ENCODE results near the gene ARL2BP. TPM values are rescaled to one million over a fixed set of nuclear protein-coding genes. Genes with fewer than 3 reads are reported as not detected.
"Not testable (repeated sequence)": the region's sequence is repeated elsewhere in the genome, so short reads cannot be mapped to it uniquely, and the experiment has no call there.

The ARL2BP gene
- 98.4 and 100 TPM in 2 replicates for total RNA-seq (2014; rRNA removed; shearing (Covaris generic))

DNA sequence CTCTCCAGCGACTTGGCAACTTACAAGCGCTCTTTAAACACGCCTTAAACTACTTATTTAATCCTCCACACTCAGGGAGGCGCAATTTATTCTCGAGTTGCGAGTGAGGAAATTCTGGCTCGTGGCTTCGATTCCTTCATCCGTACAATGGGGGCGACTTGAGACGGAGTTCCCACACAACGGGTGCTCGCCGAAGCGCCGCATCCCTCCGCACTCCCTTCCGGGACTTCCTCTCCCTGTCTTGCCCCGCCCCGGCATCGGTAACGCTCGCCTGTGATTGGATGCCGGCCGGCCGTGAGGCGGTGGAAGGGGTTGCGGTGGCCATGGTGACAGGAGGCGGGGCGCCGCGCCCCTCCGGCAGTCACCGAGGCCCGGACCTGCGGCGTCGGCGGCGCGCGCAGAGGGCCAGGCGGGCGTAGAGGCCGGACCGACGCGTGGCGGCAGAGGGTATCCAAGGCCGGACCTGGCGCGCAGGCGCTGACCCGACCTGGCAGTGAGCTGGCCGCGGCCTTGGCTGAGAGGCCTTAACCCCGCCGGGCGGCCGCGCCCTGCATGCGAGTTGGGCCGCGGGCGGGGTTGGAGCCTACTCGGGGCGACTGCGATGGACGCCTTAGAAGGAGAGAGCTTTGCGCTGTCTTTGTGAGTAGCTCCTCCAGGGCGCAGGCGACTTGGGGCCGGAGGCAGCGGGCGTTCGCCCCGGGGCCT lies at the start of gene ARL2BP:
TSS of gene ARL2BP (plus strand) at position 493 of the 705 bp plus-strand sequence. CDS start at position 602, 109 bp downstream.
- DNase-seq (ENCODE audit: low spot score): peak; percentile 96

DNA sequence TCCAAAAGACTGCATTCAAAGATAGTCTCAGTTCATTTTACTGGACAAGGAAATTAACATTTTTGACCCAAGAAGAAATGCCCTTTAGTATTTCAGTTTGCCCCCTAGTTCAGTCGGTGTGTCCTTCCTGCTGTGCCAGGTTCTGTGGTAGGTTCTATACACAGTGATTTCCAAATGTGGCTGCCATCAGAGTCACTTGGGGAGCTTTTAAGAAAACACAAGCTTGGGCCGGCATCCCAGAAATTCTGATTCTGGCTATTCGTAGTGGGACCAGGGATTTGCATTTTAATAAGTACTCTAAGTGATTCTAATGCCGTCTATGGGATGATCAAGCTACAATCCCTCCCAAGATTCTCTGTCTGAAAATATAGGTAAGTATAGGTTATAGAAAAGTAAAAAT lies 48.8 kb upstream of the ARL2BP start:
- no peak for DNase-seq (ENCODE audit: low spot score)

DNA sequence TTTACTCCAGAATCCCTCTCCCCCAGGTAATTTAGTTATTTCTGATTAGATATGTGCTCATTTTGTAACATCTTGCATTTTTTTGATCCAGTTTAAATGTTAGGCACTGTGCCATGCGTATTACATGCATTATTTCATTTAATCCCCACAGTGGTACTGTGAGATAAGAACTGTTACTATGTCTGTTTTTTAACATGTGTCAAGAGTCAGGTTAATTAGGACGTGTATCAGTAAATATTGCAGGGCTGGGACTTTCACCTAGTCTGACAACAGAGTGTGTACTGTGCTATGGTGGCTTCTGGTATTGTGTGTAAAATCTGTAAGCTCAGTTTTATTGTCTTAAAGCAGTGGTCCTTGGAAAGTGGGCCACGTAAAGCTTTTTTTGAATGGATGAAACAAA lies 48.3 kb upstream of the ARL2BP start:
- no peak for DNase-seq (ENCODE audit: low spot score)

DNA sequence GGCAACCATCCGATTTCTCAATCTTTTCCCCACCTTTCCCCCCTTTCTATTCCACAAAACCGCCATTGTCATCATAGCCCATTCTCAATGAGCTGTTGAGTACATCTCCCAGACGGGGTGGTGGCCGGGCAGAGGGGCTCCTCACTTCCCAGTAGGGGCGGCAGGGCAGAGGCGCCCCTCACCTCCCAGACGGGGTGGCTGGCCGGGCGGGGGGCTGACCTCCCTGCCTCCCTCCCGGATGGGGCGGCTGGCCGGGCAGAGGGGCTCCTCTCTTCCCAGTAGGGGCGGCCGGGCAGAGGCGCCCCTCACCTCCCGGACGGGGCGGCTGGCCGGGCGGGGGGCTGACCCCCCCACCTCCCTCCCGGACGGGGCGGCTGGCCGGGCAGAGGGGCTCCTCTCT lies 44.7 kb upstream of the ARL2BP start:
- DNase-seq (ENCODE audit: low spot score): not testable (repeated sequence)

DNA sequence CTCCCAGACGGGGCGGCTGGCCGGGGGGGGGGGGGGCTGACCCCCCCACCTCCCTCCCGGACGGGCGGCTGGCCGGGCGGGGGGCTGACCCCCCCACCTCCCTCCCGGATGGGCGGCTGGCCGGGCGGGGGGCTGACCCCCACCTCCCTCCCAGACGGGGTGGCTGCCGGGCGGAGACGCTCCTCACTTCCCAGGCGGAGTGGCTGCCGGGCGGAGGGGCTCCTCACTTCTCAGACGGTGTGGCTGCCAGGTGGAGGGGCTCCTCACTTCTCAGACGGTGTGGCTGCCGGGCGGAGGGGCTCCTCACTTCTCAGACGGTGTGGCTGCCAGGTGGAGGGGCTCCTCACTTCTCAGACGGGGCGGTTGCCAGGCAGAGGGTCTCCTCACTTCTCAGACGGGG lies 44.1 kb upstream of the ARL2BP start:
- not testable (repeated sequence) for DNase-seq (ENCODE audit: low spot score)

DNA sequence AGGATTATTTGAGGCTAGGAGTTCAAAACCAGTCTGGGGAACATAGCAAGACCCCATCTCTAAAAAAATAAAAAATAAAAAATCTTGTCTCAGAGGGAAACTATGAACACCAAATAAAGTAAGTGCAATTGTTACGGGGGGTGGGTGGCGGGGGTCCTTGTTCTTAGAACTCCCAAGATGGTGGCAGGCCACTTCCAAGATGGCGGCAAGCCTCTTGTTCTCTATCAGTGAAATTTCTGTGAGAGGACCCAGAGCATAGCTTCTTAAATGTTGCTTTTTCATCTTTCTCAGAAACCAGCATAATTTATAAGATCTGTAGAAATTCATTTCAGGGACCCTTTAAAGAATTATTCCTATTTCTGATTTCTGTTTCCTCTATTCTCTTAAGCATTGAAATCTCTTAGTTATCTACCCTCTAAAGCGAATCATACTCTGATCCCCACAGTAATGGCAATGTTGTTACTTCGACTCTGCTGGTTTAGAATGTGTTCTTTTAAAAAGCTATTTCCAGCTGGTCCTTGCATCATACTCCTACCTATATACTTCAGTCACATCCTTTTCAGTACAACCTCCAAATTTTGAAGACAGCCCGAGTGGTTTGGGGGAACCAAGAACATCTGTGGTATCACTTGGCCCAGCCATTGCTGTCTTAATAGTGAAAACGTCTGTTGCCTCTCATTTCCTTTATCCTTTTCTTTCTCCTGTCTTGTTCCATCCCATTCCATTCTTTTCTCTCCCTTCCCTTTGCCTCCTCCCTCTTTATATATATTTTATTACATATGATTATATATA lies 42.8 kb upstream of the ARL2BP start:
- no peak for DNase-seq (ENCODE audit: low spot score)

DNA sequence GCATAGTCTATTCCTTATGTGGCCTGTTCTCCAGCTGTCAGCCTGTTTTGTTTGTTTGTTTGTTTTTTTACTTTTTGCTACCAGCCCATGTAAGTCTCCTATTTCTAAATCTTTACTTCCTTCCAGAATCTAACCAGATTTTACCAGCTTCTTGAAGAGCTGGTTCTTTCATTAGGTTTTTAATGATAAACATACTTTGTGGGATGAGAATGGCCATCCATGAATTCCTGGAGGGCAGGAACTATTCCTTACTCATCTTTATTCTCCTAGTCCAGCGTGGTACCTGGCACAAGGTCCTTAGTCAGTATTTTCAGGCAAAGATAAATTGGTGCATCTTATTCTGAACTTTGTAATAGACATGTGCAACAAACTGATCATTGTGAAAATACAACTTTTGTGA lies 41.6 kb upstream of the ARL2BP start:
- no peak for DNase-seq (ENCODE audit: low spot score)

DNA sequence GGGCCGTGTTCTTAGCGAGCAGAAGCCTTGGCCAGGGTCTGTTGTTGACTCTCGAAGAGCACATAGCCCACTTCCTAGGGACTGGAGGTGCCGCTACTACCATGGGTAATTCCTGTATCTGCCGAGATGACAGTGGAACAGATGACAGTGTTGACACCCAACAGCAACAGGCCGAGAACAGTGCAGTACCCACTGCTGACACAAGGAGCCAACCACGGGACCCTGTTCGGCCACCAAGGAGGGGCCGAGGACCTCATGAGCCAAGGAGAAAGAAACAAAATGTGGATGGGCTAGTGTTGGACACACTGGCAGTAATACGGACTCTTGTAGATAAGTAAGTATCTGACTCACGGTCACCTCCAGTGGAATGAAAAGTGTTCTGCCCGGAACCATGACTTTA lies 40.4 kb upstream of the ARL2BP start:
- DNase-seq (ENCODE audit: low spot score): no peak

DNA sequence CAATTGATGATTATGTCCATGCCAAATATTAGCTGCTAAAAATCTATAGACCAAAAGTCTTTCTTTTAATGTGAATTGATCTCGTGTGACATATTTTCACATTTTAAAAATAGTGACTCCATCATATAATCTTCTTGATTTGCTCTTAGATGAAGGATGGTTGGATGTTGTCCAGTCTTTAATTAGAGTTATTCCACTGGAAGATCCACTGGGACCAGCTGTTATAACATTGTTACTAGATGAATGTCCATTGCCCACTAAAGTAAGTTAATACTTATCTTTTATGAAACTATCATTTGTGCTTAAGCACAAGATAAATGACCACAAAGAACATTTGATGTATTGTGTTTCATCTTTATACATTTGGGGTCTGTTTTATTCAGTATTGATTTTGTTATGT lies 36.1 kb upstream of the ARL2BP start:
- DNase-seq (ENCODE audit: low spot score): no peak

DNA sequence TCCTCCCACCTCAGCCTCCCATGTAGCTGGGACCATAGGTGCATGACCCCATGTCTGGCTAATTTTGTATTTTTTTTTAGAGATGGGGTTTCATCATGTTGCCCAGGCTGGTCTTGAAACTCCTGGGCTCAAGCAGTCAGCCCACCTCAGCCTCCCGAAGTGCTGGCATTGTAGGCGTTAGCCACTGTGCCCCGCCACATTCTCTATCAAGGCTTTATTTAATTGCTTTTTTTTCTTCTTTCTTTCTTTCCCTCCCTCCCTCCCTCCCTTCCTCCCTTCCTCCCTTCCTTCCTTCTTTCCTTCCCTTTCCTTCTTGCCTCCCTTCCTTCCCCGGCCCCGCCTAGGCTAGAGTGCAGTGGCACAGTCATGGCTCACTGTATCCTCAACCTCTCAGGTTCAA lies 35.3 kb upstream of the ARL2BP start:
- no peak for DNase-seq (ENCODE audit: low spot score)

DNA sequence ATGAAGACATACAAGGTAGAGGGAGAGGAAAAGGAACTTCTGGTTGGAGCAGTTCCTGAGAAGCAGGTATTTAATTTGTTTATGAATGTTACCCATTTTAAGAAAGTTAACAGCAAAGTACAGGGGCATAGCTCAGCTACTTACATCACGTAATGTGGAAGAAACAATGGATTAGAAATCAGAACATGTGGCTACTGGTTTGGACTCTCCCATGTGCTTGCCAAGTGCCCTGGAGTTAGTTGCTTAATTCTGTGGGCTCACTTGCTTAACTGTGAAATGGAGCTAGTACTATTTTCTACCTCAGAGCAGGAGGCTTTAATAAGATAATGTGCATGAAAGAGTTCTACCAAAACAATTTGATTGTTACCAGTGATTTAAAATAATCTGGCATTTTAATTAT lies 31.6 kb upstream of the ARL2BP start:
- no peak for DNase-seq (ENCODE audit: low spot score)

DNA sequence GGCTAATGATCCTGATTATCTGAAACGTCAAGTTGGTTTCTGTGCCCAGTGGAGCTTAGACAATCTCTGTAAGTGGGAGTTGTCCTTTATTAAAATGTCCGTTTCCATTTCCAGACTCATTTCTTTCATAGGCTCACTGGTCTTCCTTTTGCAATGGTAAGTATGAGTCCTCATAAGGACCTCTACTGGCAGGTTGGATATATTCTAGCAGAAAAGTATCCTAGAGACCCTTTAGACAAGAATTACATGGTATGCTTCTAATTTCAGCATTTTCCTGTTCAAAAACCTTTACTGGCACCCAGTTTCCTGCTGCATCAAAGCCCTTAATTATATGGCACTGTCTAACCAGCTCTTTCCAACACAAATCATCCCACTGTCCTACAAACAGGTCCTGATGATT lies 28.1 kb upstream of the ARL2BP start:
- DNase-seq (ENCODE audit: low spot score): no peak

DNA sequence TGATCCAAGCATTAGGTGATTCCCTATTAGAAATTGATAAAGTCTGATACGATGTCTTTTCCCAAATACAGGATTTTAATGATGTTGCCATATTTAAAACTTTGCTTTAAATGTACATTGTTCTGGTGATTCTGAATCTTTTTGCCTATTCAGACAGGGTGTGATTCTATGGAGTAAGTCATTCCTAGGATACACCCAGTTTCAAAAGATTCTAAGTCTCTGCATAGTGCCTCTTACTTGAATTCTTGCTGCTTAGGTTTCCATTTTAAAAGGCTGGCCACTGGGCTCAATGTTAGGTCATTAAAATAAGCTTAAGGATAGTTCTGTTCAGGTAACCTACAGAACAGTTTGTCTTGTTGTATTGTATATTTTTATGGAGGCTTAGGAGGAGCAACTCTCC lies 22.0 kb upstream of the ARL2BP start:
- no peak for DNase-seq (ENCODE audit: low spot score)

DNA sequence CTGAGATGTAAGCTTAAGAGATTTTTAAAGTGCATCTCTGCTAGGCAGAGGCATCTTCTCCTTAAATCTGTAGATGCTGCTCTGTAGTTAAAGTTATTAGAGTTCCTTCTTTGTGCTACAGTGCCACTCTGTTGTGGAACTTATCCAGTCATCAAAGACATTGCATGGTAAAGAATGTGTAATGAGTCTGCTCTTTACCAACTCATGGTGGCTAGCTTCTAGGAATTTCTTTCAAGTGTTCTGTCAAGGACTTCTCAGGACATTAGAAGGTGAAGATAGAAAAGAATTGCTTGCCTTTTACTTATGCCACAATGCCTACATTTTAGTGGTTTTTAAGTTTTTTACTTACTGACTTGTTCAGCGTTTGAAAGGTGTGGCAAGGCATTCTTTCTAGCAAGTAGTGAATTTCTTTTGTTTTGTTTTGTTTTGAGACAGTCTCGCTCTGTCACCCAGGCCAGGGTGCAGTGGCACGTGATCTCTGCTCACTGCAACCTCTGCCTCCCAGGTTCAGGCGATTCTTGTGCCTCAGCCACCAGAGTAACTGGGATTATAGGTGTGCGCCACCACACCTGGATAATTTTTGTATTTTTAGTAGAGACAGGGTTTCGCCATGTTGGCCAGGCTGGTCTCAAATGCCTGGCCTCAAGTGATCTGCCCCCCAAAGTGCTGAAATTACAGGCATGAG lies 20.3 kb upstream of the ARL2BP start:
- no peak for DNase-seq (ENCODE audit: low spot score)

DNA sequence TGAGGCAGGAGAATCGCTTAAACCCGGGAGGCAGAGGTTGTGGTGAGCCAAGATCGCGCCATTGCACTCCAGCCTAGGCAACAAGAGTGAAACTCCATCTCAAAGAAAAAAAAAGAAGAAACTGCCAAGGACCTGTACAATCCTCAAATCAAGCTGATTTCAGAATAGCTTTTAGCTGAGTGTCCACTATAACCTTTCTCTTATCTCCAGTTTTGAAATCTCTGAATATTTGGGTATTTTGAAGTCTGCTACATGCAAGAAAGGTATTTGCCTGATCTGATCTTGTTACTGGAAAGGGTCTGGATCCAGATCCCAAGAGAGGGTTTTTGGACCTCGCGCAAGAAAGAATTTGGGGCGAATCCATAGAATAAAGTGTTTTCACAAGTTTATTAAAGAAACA lies 19.1 kb upstream of the ARL2BP start:
- no peak for DNase-seq (ENCODE audit: low spot score)

DNA sequence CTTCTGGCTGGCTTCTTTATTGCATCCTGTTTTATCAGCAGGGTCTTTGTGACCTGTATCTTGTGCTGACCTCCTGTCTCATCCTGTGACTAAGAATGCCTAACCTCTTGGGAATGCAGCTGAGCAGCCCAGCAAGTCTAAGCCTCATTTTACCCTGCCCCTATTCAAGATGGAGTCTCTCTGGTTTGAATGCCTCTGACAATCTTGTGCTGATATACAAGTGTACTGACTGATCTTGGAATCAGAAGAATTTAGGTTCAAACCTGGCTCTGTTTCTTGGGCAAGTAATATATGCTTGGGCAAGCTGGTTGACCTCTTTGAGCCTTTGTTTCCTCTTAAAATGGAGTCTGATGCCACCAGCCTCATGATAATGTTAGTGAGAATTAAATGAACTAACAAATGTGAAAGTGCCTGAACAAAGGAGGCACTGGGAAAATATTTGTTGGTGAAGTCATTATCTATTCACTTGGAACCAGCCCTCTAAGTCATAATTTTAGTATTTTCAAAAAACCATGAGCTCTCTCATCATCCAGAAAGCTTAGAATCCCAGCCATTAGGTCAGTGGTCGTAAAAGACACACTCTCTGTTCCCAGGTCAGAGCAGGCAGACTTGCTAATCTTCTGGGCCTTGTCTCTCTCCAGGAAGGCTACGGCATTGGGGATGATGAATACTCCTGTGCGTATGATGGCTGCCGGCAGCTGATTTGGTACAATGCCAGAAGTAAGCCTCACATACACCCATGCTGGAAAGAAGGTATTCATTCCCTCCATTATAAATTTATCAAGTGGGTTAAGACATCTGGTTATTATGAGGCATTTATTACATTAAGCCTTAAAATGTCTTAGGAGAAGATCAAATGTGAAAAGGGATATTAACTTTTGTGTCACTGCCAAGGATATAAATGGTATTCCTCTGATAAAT lies 18.1 kb upstream of the ARL2BP start:
- DNase-seq (ENCODE audit: low spot score): no peak

DNA sequence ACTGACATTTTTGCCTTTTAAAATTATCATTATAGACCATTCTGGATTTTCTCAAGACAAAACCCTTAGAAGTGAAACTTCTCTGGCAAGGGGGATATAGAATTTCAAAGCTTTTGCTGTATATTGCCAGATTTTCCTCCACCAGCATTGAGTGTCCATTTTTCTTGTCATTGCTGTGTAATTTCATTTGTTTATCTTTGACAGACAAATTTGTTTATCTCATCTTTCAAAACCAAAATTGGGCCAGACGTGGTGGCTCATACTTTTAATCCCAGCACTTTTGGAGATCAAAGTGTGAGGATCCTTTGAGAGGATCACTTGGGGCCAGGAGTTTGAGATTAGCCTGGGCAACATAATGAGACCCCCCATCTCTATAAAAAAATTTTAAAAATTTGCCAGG lies 16.0 kb upstream of the ARL2BP start:
- no peak for DNase-seq (ENCODE audit: low spot score)

DNA sequence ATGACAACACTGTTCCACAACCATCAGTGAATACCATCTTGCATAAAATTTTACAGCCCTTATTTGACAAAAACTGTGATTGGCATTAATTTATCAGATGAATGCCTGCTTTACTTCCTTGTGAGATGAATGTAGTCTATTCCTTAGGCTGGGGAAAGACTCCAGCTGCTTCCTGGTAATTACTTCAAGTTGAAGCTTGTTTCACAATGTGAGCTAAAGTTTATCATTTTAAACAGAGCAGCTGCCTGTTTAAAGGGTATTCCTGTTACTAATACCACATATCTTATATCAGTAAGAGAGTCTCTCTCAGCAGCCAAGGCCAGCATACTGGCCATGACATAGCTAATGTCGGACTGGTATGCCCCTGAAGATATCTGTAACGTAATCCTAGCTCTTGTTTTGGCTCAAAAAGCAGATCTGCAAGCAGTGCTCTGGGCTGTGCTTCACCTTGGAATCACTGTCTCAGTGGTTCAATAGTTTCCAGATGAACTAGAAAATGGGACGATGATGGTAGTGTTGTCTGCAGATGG lies 13.2 kb upstream of the ARL2BP start:
- DNase-seq (ENCODE audit: low spot score): no peak

DNA sequence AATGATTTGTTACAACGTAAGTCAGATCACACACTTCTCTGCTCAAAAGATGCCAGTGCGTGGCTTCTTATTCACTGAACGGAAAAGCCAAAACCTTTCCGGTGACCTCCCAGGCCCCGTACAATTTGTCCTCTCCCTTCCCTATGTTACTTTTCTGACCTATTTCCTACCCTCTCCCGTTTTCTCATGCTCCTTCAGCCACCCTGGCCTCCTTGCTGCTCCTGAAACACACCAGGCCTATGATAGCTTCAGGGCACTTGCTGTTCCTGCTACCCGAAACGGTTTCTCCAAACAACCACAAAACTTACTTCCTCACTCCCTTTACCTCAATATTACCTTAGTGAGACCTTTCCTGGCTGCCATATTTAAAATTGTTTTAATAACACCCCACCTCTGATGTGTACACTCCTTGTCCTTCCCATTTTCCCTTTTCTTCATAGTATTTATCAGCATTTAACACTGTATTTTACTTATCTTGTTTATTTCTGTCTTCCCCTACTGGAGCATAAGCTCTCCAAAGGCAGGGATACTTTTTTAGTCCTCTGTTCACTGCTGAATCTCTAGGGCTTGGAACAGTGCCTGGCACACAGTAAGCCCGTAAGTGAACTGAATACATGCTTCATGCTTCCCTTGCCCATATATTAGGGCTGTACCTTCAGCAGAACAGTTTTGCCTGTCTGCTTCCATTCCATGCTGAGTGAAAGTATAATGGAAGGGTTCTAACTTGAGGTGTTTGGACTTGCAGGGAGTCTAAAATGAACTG lies 10.9 kb upstream of the ARL2BP start:
- DNase-seq (ENCODE audit: low spot score): no peak

DNA sequence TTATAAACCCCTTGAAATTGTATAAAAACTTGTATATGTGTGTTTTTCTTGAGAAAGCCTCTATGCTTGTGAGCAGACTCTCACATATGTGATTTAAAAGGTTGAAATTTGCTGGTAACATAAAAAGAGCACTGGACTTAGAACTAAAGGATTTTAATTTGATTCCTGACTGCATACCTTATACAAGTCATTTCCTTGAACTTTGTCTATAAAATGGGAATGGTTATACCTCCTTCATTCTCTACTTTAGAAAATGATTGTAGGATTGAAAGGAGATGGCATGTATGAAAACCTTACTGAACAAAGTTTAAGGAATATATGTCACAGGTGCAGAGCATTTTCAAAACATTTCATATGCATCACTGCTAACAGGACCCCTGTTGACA lies 10.4 kb upstream of the ARL2BP start:
- DNase-seq (ENCODE audit: low spot score): no peak

Data from H4 (cell line).